OCI-LY7 (cell line): ENCODE measurements around the gene DGKB. TPM values are rescaled to one million over a fixed set of nuclear protein-coding genes. Genes with fewer than 3 reads are reported as not detected.

Source experiments
- BruUV-seq: library from RNA; stranded (reverse); fragments of 400-500 nt; replicated peaks from 2 replicates; lab custom pipeline; 2021; lab: Mats Ljungman, UMichigan
- CTCF ChIA-PET: fragments of 300-600 bp; sonication (Branson Sonifier 250); formaldehyde crosslinking; loops from one replicate; lab custom pipeline; 2022; ENCODE audit warnings: antibody characterized with exemption; ENCODE audit not compliant: unreplicated experiment; lab: Charles Lee
- POLR2A ChIA-PET: fragments of 300-600 bp; sonication (Branson Sonifier 250); formaldehyde crosslinking; loops from one replicate; lab custom pipeline; 2022; ENCODE audit warnings: antibody characterized with exemption; lab: Charles Lee
- DNase-seq: peaks from one replicate; pipeline ENCODE4 v3.0.0-alpha.2; 2015; ENCODE audit warnings: low spot score
- H2AFZ ChIP-seq: fragments of 200-600 bp; sonication (generic), shearing (Covaris generic); 2 replicates; pipeline ENCODE4 v1.6.1; 2014; ENCODE audit warnings: mild to moderate bottlenecking, antibody characterized with exemption, low read length, moderate library complexity
- H3K27ac ChIP-seq: fragments of 200-600 bp; sonication (generic); 2 replicates; pipeline ENCODE4 v1.5.1; 2014; ENCODE audit warnings: mixed run types, low read depth, mild to moderate bottlenecking, moderate library complexity, low read length, inconsistent platforms; ENCODE audit not compliant: poor library complexity, severe bottlenecking
- H3K36me3 ChIP-seq: fragments of 200-600 bp; sonication (generic); 2 replicates; pipeline ENCODE4 v1.6.1; 2014; ENCODE audit warnings: mild to moderate bottlenecking, antibody characterized with exemption, low read length, moderate library complexity, mixed read lengths; ENCODE audit not compliant: insufficient read depth
- H3K4me1 ChIP-seq: fragments of 200-600 bp; sonication (generic); 2 replicates; pipeline ENCODE4 v1.5.1; 2014; ENCODE audit warnings: mild to moderate bottlenecking, low read length; ENCODE audit not compliant: insufficient read depth, poor library complexity, severe bottlenecking
- H3K4me2 ChIP-seq: fragments of 200-600 bp; sonication (generic); 2 replicates; pipeline ENCODE4 v1.6.1; 2014; ENCODE audit warnings: mild to moderate bottlenecking, low read length
- H3K4me3 ChIP-seq: fragments of 200-600 bp; sonication (generic); 2 replicates; pipeline ENCODE4 v1.5.1; 2014; ENCODE audit warnings: mild to moderate bottlenecking, low read depth, low read length; ENCODE audit not compliant: poor library complexity, severe bottlenecking
- H3K79me2 ChIP-seq: fragments of 200-600 bp; sonication (generic); 2 replicates; pipeline ENCODE4 v1.6.1; 2016; ENCODE audit warnings: low read depth, mild to moderate bottlenecking, low read length, moderate library complexity, mixed read lengths; ENCODE audit not compliant: insufficient read depth
- H3K9me2 ChIP-seq: fragments of 200-600 bp; sonication (generic); 2 replicates; pipeline ENCODE4 v1.6.1; 2016; ENCODE audit warnings: mild to moderate bottlenecking, low read length, mixed read lengths; ENCODE audit not compliant: insufficient read depth
- H3K9me3 ChIP-seq: fragments of 200-600 bp; sonication (generic); 2 replicates; pipeline ENCODE4 v1.6.1; 2014; ENCODE audit warnings: mild to moderate bottlenecking, mixed run types, low read length, mixed read lengths
- H4K20me1 ChIP-seq: fragments of 200-600 bp; sonication (generic); 2 replicates; pipeline ENCODE4 v1.6.1; 2014; ENCODE audit warnings: mild to moderate bottlenecking, antibody characterized with exemption, low read length, moderate library complexity, mixed read lengths; ENCODE audit not compliant: insufficient read depth
- EZH2phosphoT487 ChIP-seq: fragments of 200-600 bp; sonication (generic); IDR thresholded peaks from 2 replicates; pipeline ENCODE4 v1.6.1; 2018; ENCODE audit warnings: low read depth, borderline replicate concordance, mild to moderate bottlenecking, mixed run types, antibody characterized with exemption, low read length, moderate library complexity, mixed read lengths
- intact Hi-C: fragments of 100-400 bp; cut with micrococcal nuclease; formaldehyde crosslinking; loops from one replicate; pipeline ENCODE4 v1.10.0; 2022; ENCODE audit not compliant: unreplicated experiment
- total RNA-seq, 2 experiments: library from RNA; depleted of rRNA in 1 of 2; stranded (reverse); fragments of >200 nt in 1 of 2; shearing (Covaris generic) in 1 of 2; gene quantifications; 2 replicates each; pipeline ENCODE4 v1.2.3, GENCODE V29; 2014 to 2022
- TF ChIP-seq, protein P1 (sequence below): fragments of 200-600 bp; sonication (generic); conservative IDR thresholded peaks from 2 replicates; pipeline ENCODE4 v1.5.1; 2014; ENCODE audit warnings: mild to moderate bottlenecking, antibody characterized with exemption, low read length, moderate library complexity, mixed read lengths

Gene DGKB
- total RNA-seq, 2 experiments from 2014 or later = not detected

DNA sequence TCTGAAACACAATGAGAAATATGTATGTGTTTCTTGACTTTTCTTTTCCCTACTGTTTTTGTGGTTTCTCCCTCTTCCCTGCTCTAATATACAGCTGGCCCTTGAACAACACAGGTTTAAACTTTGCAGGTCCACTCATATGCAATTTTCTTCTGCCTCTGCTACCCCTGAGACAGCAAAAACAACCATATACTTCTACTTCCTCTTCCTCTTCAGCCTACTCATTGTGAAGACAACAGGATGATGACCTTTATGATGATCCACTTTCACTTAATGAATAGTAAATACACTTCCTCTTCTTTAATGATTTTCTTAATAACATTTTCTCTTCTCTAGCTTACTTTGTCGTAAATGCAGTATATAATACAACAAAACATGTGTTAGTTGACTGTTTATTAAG, 35.0 kb upstream of the DGKB start:
- no peak overlapping the region for H2AFZ ChIP-seq
- BruUV-seq = no TSS peak
- no peaks in the 10 kb centered on the region for H4K20me1 ChIP-seq
- no peaks in the 10 kb centered on the region for H3K9me3 ChIP-seq
- H3K4me3 ChIP-seq = no peak overlapping the region
- H3K4me2 ChIP-seq = no peak overlapping the region
- ChIA-PET CTCF (no interaction called here), POLR2A (no interaction called here)
- no peaks in the 10 kb centered on the region for H3K9me2 ChIP-seq
- no peak for DNase-seq
- no peak overlapping the region for H3K27ac ChIP-seq
- no peaks in the 10 kb centered on the region for H3K79me2 ChIP-seq
- H3K4me1 ChIP-seq = no peaks in the 10 kb centered on the region
- intact Hi-C loops = no loop called here
- TF ChIP-seq EZH2phosphoT487 = no peak
- TF ChIP-seq, protein P1, sequence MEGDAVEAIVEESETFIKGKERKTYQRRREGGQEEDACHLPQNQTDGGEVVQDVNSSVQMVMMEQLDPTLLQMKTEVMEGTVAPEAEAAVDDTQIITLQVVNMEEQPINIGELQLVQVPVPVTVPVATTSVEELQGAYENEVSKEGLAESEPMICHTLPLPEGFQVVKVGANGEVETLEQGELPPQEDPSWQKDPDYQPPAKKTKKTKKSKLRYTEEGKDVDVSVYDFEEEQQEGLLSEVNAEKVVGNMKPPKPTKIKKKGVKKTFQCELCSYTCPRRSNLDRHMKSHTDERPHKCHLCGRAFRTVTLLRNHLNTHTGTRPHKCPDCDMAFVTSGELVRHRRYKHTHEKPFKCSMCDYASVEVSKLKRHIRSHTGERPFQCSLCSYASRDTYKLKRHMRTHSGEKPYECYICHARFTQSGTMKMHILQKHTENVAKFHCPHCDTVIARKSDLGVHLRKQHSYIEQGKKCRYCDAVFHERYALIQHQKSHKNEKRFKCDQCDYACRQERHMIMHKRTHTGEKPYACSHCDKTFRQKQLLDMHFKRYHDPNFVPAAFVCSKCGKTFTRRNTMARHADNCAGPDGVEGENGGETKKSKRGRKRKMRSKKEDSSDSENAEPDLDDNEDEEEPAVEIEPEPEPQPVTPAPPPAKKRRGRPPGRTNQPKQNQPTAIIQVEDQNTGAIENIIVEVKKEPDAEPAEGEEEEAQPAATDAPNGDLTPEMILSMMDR = no peak
- no peaks in the 10 kb centered on the region for H3K36me3 ChIP-seq

DNA sequence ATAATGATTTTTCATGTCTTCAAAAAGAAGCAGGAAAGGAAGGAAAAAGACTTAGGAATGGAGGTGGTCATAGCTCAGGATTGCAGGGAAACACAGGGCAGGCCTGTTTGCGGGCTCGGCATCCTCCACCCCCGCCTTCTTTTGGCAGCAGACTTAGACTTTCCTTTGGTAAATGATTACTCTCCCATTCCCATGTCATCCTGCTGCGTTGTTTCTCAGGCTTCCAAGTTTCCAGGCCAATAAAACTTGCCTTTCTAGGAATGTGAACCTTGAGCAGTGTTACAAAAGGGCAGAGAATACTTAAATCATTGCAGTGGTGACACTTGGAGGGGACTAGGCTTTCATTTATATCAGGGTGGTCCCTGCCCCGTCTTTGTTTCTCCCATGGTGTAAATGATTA, 34.0 kb upstream of the DGKB start:
- TF ChIP-seq, protein P1 = no peak
- no peak for TF ChIP-seq EZH2phosphoT487
- no TSS peak for BruUV-seq
- POLR2A ChIA-PET = no interaction called here
- H3K4me1 ChIP-seq = no peaks in the 10 kb centered on the region
- H3K9me3 ChIP-seq = no peaks in the 10 kb centered on the region
- H3K79me2 ChIP-seq = no peaks in the 10 kb centered on the region
- no peaks in the 10 kb centered on the region for H4K20me1 ChIP-seq
- no peak for DNase-seq
- H3K9me2 ChIP-seq = no peaks in the 10 kb centered on the region
- no peak overlapping the region for H3K4me3 ChIP-seq
- no peak overlapping the region for H2AFZ ChIP-seq
- H3K36me3 ChIP-seq = no peaks in the 10 kb centered on the region
- H3K4me2 ChIP-seq = no peak overlapping the region
- H3K27ac ChIP-seq = no peak overlapping the region
- intact Hi-C loops = no loop called here
- CTCF ChIA-PET = interaction anchor here (0.6 kb wide), 1 partner anchor 118 kb away, joined by 3 read pairs; no protein-coding TSS in a partner anchor

DNA sequence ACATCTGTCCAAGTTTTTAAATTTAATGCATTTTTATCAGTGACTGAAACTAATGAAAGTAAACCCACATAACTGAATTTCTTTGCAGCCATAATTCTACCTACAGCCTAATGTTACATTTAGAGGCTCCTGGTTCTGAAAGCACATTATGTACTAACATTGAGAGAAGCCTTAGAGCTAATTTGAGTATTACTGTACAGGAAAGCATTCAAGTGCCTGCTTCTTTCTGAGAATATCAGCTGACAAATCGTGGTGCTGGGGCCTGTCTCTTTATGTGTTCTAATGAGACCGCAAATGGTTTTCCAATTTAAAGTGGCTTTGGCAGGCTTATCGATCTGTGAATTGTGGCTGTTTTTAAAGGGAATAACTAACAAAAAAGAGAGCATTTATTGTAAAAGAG, 32.3 kb upstream of the DGKB start:
- H3K9me3 ChIP-seq = no peaks in the 10 kb centered on the region
- no peaks in the 10 kb centered on the region for H4K20me1 ChIP-seq
- no peak overlapping the region for H3K4me2 ChIP-seq
- no peak overlapping the region for H3K27ac ChIP-seq
- H3K79me2 ChIP-seq = no peaks in the 10 kb centered on the region
- CTCF ChIA-PET = no interaction called here
- no peaks in the 10 kb centered on the region for H3K4me1 ChIP-seq
- POLR2A ChIA-PET = interaction anchor here (1.2 kb wide), 1 partner anchor 18 kb away, joined by 4 read pairs; no protein-coding TSS in a partner anchor
- DNase-seq = no peak
- H3K36me3 ChIP-seq = no peaks in the 10 kb centered on the region
- no peak overlapping the region for H2AFZ ChIP-seq
- no peaks in the 10 kb centered on the region for H3K9me2 ChIP-seq
- BruUV-seq = no TSS peak
- no peak overlapping the region for H3K4me3 ChIP-seq
- TF ChIP-seq EZH2phosphoT487 = no peak
- TF ChIP-seq, protein P1 = no peak
- intact Hi-C loops = no loop called here
